Breast epithelium (tissue), 4 donors: Measurements from ENCODE around the gene RWDD4. TPM values are rescaled to one million over a fixed set of nuclear protein-coding genes. Genes with fewer than 3 reads are reported as not detected.
A peak's percentile ranks its signal among the peaks of the same experiment; 100 is the strongest.

Experiments
- DNase-seq, 2 donors: peaks; one replicate each; pipeline ENCODE4 v3.0.0-alpha.2; 2019; ENCODE audit warnings: low spot score in 2 of 2
- H3K27ac ChIP-seq, 2 donors: fragments of 200-600 bp; sonication (generic) in 1 of 2; one replicate each; pipeline ENCODE4 v1.5.1; 2016 to 2019; ENCODE audit warnings: mild to moderate bottlenecking in 1 of 2
- H3K27me3 ChIP-seq, 2 donors: fragments of 200-600 bp; sonication (generic) in 1 of 2; one replicate each; pipeline versions ENCODE4 v1.5.1 to v1.6.0; 2017 to 2019; ENCODE audit warnings: control low read depth in 1 of 2, mild to moderate bottlenecking in 1 of 2
- H3K36me3 ChIP-seq: fragments of 200-600 bp; one replicate; pipeline ENCODE4 v1.5.1; 2019
- H3K4me1 ChIP-seq, 2 donors: fragments of 200-600 bp; sonication (generic); one replicate each; pipeline ENCODE4 v1.5.1; 2016 to 2019; ENCODE audit warnings: control low read depth in 1 of 2
- H3K4me3 ChIP-seq, 3 donors: fragments of 200-600 bp; sonication (generic); 1 replicate in 2 of 3; 2 replicates in 1 of 3; pipeline ENCODE4 v1.5.1; 2016 to 2019; ENCODE audit warnings: mild to moderate bottlenecking in 3 of 3, moderate library complexity in 2 of 3
- H3K9me3 ChIP-seq, 2 donors: fragments of 200-600 bp; sonication (generic) in 1 of 2; one replicate each; pipeline ENCODE4 v1.5.1; 2016 to 2019; ENCODE audit warnings: control low read depth in 1 of 2
- CTCF ChIP-seq, 3 donors: fragments of 450-650 bp; IDR thresholded peaks; one replicate each; pipeline ENCODE4 v1.5.1; 2016 to 2017; ENCODE audit warnings: antibody characterized with exemption in 3 of 3, mild to moderate bottlenecking in 3 of 3, moderate library complexity in 3 of 3
- POLR2A ChIP-seq: fragments of 450-650 bp; IDR thresholded peaks from one replicate; pipeline ENCODE4 v1.6.1; 2016; ENCODE audit warnings: antibody characterized with exemption, mild to moderate bottlenecking, moderate library complexity
- POLR2AphosphoS5 ChIP-seq, 3 donors: sonication (generic); formaldehyde crosslinking; IDR thresholded peaks; one replicate each; pipeline ENCODE4 v1.6.1; 2017; ENCODE audit warnings: antibody characterized with exemption in 3 of 3
- intact Hi-C: fragments of 100-400 bp; cut with DNase I; formaldehyde crosslinking; loops from one replicate; pipeline ENCODE4 v1.15.1; 2023; ENCODE audit warnings: low total_unique reads
- total RNA-seq, 3 donors: library from RNA; depleted of rRNA; stranded (reverse); fragments of >200 nt; gene quantifications; one replicate each; pipeline ENCODE4 v1.1.0, GENCODE V29; 2016

RWDD4 gene
- total RNA-seq, 3 donors from 2014 or later, result 19.3 to 27.2 (median 20.8) TPM

GRCh38 chr4:183626168-183626567, 32.8 kb downstream of the RWDD4 start:
- intact Hi-C loops, result no loop called here
- H3K9me3 ChIP-seq, result no peaks in the 10 kb centered on the region
- peak in 1 of 2 donors; percentile 43 for DNase-seq

GRCh38 chr4:183624548-183624947, 34.4 kb downstream of the RWDD4 start:
- TF ChIP-seq POLR2A (no peak), CTCF (IDR thresholded peaks at IDR 0.05) (no peak), POLR2AphosphoS5 (IDR thresholded peaks at IDR 0.05) (no peak)

More at GRCh38 chr4:183626168-183626567, 32.8 kb downstream of the RWDD4 start:
- Histone ChIP-seq H3K4me3 (no peak overlapping the region), H3K4me1 (no peaks in the 10 kb centered on the region), H3K27me3 (no peaks in the 10 kb centered on the region), H3K27ac (peak overlapping the region; percentile 43 to 54), H3K36me3 (no peaks in the 10 kb centered on the region)
- peak in 1 of 3 donors; percentile 23 for TF ChIP-seq POLR2AphosphoS5 (IDR thresholded peaks at IDR 0.05)
- no peak for TF ChIP-seq POLR2A
- no peak for TF ChIP-seq CTCF (IDR thresholded peaks at IDR 0.05)

GRCh38 chr4:183621875-183622274, 37.1 kb downstream of the RWDD4 start:
- no peak for DNase-seq

More at GRCh38 chr4:183624548-183624947, 34.4 kb downstream of the RWDD4 start:
- Histone ChIP-seq H3K27ac (no peak overlapping the region), H3K9me3 (no peaks in the 10 kb centered on the region), H3K27me3 (no peaks in the 10 kb centered on the region), H3K4me3 (no peak overlapping the region), H3K36me3 (no peaks in the 10 kb centered on the region), H3K4me1 (no peaks in the 10 kb centered on the region)
- no peak for DNase-seq
- intact Hi-C loops, result no loop called here

GRCh38 chr4:183620421-183620820, 38.6 kb downstream of the RWDD4 start:
- H3K4me1 ChIP-seq, result no peaks in the 10 kb centered on the region
- H3K9me3 ChIP-seq, result no peaks in the 10 kb centered on the region
- intact Hi-C loops, result no loop called here
- no peak overlapping the region for H3K27ac ChIP-seq
- no peak for DNase-seq
- H3K27me3 ChIP-seq, result no peaks in the 10 kb centered on the region
- TF ChIP-seq CTCF (IDR thresholded peaks at IDR 0.05), result no peak
- no peak for TF ChIP-seq POLR2AphosphoS5 (IDR thresholded peaks at IDR 0.05)
- TF ChIP-seq POLR2A, result no peak
- no peaks in the 10 kb centered on the region for H3K36me3 ChIP-seq
- no peak overlapping the region for H3K4me3 ChIP-seq

More at GRCh38 chr4:183621875-183622274, 37.1 kb downstream of the RWDD4 start:
- Histone ChIP-seq H3K4me3 (no peak overlapping the region), H3K27ac (no peak overlapping the region), H3K27me3 (no peaks in the 10 kb centered on the region), H3K9me3 (no peaks in the 10 kb centered on the region), H3K36me3 (no peaks in the 10 kb centered on the region), H3K4me1 (no peaks in the 10 kb centered on the region)
- TF ChIP-seq POLR2AphosphoS5 (IDR thresholded peaks at IDR 0.05) (no peak), POLR2A (no peak), CTCF (IDR thresholded peaks at IDR 0.05) (no peak)
- intact Hi-C loops, result no loop called here

DNA sequence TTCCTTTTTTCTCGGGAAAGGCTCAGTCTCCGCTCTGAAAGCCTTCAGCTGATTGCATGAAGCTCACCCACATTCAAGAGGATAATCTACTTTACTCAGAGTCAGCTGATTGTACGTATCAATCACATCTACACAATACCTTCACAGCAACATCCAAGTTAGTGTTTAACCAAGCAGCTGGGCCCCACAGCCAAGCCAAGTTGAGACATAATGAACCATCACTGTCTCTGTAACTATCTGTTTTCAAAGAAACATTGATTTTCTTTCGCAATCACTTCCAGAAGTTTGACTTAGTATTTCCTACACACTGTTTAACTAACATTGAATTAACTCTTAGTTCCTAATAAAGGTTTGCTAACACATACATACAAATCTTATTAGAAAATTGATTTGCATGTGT, 40.3 kb downstream of the RWDD4 start:
- Histone ChIP-seq H3K4me3 (no peak overlapping the region), H3K27ac (peak overlapping the region in 1 of 2 donors; percentile 22), H3K27me3 (no peaks in the 10 kb centered on the region), H3K4me1 (no peaks in the 10 kb centered on the region), H3K9me3 (no peaks in the 10 kb centered on the region), H3K36me3 (no peaks in the 10 kb centered on the region)
- intact Hi-C loops, result no loop called here
- DNase-seq, result no peak
- no peak for TF ChIP-seq POLR2A
- no peak for TF ChIP-seq POLR2AphosphoS5 (IDR thresholded peaks at IDR 0.05)
- TF ChIP-seq CTCF (IDR thresholded peaks at IDR 0.05), result no peak
